HG02571 (cell line): ENCODE data around the gene RPL7L1.
A peak's percentile ranks its signal among the peaks of the same experiment; 100 is the strongest.
"Not testable (repeated sequence)": the region's sequence is repeated elsewhere in the genome, so short reads cannot be mapped to it uniquely, and the experiment has no call there.

Source experiments
- ATAC-seq: cut with Tn5 transposase; IDR thresholded peaks from one replicate; pipeline ENCODE4 v1.9.1; 2021; ENCODE audit warnings: mild to moderate bottlenecking, moderate library complexity; ENCODE audit not compliant: unreplicated experiment

Gene RPL7L1

GRCh38 chr6:42890311-42891198, 11.1 kb downstream of the RPL7L1 start:
- ATAC-seq = peak; percentile 85

DNA sequence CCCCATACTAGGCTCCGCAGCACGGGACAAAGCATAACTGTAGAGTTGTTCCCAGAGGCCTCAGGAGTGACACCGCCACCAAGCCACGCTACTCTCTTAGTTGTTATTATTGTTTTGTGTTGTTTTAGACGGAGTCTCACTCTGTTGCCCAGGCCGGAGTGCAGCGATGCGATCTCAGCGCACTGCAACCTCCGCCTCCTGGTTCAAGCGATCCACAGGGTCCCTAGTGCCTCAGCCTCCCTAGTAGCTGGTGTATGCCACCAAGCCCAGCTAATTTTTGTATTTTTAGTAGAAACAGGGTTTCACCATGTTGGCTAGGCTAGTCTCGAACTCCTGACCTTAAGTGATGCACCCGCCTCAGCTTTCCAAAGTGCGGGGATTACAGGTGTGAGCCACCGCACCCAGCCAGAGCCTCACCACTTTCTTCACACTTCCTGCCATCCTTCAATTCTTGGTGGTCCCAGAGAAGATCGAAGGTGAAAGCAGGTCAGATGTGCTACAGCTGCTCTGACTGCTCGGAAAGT, 11.8 kb downstream of the RPL7L1 start:
- no peak for ATAC-seq

DNA sequence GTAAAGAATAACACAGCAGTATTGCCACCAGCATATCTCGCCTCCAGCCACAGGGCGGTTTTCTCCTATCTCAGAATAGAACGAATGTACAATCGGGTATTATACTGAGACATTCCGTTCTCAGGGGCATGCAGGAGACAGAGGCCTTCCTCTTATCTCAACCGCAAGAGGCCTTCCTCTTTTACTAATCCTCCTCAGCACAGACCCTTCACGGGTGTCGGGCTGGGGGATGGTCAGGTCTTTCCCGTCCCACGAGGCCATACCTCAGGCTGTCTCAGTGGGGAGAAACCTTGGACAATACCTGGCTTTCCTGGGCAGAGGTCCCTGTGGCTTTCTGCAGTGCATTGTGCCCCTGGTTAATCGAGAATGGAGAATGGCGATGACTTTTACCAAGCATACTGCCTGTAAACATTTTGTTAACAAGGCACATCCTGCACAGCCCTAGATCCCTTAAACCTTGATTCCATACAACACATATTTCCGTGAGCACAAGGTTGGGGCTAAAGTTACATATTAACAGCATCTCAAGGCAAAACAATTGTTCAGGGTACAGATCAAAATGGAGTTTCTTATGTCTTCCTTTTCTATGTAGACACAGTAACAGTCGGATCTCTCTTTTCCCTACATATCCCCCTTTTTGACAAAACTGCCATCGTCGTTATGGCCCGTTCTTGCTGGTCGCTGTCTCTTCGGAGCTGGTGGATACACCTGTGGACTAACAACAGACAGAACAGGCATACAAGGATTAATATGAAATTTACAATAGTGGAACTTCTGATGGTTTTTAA, 14.8 kb downstream of the RPL7L1 start:
- ATAC-seq = not testable (repeated sequence)

DNA sequence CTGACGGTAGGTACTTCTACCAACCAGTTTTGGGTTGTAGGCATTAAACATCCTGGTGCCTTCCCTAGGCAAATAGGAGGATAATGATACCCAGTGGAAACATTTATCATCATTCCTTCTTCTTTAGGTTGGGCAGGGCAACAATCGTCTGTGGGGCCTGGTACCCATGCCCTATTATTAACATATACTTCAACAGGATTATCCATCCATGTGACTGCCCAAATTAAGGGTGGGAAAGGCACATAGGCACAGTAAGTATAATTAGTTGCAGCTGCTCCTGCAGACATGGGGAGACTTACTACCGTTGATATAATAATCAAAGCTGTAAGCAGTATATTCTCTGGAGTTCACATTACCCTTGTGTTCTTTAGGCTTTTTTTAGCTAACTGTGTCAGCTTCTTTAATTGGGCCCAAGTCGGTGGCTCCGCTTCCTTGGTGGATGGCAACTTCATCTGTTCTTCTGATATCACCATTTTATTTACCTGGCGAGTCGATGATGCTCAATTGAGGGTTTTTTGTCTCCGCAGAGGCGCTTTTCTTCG, 16.8 kb downstream of the RPL7L1 start:
- no peak for ATAC-seq

DNA sequence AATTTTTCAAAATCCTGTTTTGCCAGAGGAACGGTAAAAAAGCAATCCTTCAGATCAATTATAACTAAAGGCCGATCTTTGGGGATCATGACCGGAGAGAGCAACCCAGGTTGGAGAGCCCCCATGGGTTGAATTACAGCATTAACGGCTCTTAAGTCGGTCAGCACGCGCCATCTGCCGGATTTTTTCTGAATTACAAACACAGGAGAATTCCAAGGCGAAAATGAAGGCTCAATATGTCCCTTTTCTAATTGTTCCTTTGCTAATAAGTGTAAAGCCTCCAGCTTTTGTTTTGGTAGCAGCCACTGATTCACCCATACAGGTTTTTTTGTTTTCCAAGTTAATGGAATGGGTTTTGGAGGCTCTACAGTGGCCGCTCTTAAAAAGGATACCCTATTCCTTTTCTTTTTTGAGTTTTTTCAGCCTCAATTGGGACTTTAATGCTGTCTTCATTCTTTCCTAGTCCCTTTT, 19.5 kb downstream of the RPL7L1 start:
- no peak for ATAC-seq

DNA sequence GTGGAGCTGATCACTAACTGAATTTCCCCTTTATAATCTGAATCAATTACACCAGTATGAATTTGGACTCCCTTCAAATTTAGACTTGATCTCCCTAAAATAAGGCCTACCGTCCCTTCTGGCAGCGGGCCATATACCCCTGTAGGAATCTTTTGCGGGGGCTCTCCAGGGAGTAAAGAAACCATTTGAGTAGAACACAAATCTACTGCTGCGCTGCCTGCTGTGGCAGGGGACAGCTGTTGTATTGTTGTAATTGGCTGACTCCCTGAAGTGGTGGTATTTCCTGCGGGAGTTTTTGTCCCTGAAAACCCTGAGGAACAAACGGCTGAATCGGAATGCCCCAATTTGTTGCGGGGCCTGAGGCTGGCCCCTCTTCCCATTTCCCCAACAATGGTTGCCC, 20.5 kb downstream of the RPL7L1 start:
- no peak for ATAC-seq

- ATAC-seq = no peak
Observed at GRCh38 chr6:42901538-42901957, 22.1 kb downstream of the RPL7L1 start.

- ATAC-seq = not testable (repeated sequence)
Observed at GRCh38 chr6:42902429-42903263, 23.2 kb downstream of the RPL7L1 start.

GRCh38 chr6:42904467-42904866, 25.1 kb downstream of the RPL7L1 start:
- ATAC-seq = no peak

DNA sequence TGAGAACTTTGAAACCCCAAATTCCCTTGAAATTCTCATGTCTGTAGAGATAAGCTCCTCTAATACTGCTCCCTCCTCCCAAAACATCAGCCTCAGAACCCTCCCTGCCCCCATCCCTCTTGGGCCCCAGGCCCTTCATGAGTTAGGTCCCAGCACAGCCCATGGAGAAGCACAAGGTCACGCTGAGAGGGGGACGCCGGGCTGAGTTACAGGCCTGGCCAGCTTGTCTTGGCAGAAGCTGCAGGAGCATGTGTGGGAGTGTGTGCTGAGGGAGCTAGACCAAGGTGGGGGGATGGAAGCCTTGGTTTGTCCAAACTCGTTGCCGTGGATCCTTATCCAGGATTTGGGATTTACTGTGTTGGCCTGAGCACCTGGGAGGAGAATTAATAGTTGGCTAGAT, 27.9 kb downstream of the RPL7L1 start:
- ATAC-seq = no peak

- no peak for ATAC-seq
Observed at GRCh38 chr6:42909835-42910234, 30.4 kb downstream of the RPL7L1 start.

DNA sequence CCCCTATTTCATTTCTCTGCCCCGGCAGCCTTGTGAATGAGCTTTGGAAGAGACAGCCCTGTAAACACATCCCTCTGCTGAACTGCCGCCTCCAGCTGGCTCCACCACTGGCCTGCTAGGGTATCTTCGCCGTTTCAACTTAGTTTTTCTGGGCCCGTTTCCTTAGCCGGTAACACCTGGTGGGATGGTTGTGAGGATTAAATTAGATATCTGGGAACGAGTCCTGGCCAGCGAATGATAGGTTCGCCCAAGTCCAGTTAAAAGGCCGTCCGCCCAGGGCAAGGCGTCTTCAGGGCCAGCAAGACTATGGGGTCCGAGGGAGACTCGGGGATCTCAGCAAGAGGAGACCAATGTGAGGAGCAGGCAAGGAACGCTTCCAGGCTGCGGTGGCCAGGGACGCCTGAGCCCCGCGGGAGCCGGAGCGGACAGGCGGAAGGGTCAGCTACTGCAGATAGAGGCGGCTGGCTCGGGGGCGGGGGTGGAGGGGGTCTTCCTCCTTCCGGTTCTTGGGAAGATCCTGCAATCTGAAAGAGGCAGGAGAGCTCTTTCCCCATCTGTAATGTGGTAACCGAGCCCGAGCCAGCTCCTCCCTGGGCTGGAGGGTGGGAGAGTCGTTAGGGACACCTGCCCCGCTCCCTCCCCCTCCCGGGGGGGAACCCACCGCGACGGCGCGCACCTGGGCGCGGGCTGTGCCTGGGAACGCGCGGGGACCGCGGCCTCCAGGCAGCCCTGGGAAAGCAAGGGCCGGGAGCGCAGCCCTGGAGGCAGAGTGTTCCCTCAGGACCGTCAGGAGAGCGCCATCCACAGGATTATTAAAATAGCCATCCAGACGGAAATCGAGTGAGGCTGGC, 32.0 kb downstream of the RPL7L1 start:
- ATAC-seq = no peak

- no peak for ATAC-seq
Observed at GRCh38 chr6:42914546-42914945, 35.1 kb downstream of the RPL7L1 start.

GRCh38 chr6:42915732-42916131, 36.3 kb downstream of the RPL7L1 start, which contains the start of gene PTCRA:
TSS of gene PTCRA (plus strand) at chr6:42916053. CDS start at chr6:42916070, 17 bp downstream.
- ATAC-seq = no peak

- no peak for ATAC-seq
Observed at GRCh38 chr6:42916288-42916687, 36.9 kb downstream of the RPL7L1 start.

GRCh38 chr6:42921801-42922200, 42.4 kb downstream of the RPL7L1 start:
- ATAC-seq = no peak

DNA sequence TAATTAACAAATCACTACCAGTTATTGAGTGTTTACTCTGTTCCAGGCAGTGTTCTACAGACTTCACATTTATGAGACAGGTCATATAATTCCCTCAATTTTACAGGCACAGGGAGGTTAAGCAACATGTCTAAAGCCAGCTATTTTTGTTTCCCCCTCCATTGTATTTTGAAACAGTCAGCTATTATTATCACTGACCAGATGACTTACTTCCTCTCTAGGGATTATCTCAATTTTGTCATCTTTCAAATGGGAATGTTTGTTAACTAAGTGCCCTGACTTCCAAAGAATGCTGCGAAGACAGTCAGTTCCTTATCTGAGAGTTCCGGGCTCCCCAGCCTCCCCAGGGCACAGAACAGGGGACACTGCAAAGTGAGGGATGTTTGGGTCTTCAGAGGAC, 44.2 kb downstream of the RPL7L1 start:
- no peak for ATAC-seq

DNA sequence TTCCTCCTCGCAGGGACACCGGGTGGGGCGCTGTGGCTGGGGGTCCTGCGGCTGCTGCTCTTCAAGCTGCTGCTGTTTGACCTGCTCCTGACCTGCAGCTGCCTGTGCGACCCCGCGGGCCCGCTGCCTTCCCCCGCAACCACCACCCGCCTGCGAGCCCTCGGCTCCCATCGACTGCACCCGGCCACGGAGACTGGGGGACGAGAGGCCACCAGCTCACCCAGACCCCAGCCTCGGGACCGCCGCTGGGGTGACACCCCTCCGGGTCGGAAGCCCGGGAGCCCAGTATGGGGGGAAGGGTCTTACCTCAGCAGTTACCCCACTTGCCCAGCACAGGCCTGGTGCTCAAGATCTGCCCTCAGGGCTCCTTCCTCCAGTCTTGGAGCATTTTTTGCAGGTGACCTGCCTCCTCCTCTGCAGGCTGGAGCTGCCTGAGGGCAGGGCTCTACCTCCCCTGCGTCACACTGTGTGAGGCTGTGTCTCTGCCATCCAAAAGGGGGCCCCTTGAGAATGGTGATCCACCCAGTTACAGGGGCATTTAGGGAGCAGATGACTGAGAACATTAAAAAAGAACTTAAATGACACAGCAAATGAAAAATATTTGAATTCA, 45.9 kb downstream of the RPL7L1 start:
- no peak for ATAC-seq
